SHP77 (cell line): Measurements from ENCODE around the gene GNAI2.
"Not testable (repeated sequence)": the region's sequence is repeated elsewhere in the genome, so short reads cannot be mapped to it uniquely, and the experiment has no call there.

Experiments used
- DNase-seq, 2 experiments: peaks; one replicate each; lab custom pipeline; 2025; lab: John Stamatoyannopoulos, UW

Gene GNAI2

GRCh38 chr3:50204804-50205412 lies 31.1 kb upstream of the GNAI2 start, which contains the start of gene SLC38A3:
Gene SLC38A3, plus strand, starts transcription at chr3:50205271. Its CDS starts 8,929 bp downstream, at chr3:50214200.
- peak; percentile 6 to 33 for DNase-seq

- peak in 1 of 2 experiments; percentile 17 for DNase-seq
Measured at GRCh38 chr3:50205413-50206276, 30.4 kb upstream of the GNAI2 start.

- no peak for DNase-seq
Measured at GRCh38 chr3:50207359-50208042, 28.5 kb upstream of the GNAI2 start.

- DNase-seq = no peak
Measured at GRCh38 chr3:50208677-50209344, 27.2 kb upstream of the GNAI2 start.

DNA sequence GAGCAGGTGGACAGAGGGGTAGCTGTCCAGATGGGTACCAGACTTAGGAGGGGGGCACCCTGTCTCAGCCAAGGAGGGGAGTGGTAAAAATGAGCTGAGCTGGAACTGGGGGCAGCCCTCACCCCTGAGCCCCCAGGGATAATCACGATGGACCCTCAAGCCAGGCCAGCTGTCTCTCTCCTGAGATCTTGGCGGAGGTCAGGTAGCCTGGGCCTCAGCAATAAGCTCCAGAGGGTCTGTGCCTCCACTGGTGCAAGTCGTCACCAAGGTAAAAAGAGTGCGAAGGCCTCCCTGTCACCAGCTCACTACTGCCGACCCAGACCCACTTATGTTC lies 25.9 kb upstream of the GNAI2 start:
- no peak for DNase-seq

- no peak for DNase-seq
Measured at GRCh38 chr3:50210510-50211367, 25.3 kb upstream of the GNAI2 start.

- not testable (repeated sequence) for DNase-seq
Measured at GRCh38 chr3:50211368-50211717, 24.7 kb upstream of the GNAI2 start.

DNA sequence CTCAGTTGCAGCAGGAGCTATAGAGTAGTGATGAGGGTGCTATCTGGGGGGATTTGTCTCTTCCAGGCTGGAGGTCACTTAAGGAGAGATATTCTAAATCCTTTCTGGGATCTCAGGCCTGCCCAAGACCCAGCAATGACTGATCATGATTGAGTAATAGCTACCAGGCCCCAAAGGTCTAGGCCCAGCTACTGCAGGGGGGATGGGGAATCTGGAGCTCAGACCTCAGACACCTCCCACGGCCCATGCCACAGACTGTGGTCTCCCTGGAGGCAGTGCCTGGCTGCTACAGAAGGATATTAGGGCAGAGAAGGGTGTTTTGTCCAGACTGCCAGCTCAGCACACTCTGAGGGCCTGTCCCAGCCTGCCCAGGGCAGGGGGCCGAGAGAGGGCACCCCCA lies 24.1 kb upstream of the GNAI2 start:
- DNase-seq = no peak

GRCh38 chr3:50212502-50212901 lies 23.5 kb upstream of the GNAI2 start:
- no peak for DNase-seq

DNA sequence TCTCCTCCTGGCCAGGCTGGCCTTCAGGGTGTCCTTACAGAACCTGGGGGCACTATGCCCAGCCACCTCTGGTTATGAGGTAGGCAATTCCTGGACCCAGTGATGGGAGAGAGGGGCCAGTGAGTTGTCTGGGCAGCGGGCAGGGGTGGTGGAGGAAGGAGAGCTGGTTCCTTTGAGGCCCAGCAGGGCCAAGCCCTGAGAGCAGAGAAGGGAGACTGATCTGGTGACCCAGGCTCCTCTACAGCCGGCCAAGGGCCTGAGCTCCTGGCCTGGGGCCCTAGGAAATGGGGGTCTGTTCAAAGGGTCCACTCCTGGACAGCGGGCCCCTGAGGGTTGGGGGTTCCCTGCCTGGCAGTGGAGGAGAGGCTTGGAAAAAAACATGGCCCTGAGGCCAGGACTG lies 23.0 kb upstream of the GNAI2 start:
- DNase-seq = no peak

- no peak for DNase-seq
Measured at GRCh38 chr3:50213373-50213772, 22.6 kb upstream of the GNAI2 start.

- DNase-seq = no peak
Measured at GRCh38 chr3:50214824-50215223, 21.2 kb upstream of the GNAI2 start.

- DNase-seq = no peak
Measured at GRCh38 chr3:50215529-50215928, 20.5 kb upstream of the GNAI2 start.

GRCh38 chr3:50217681-50218080 lies 18.3 kb upstream of the GNAI2 start:
- DNase-seq = no peak

GRCh38 chr3:50218448-50218847 lies 17.6 kb upstream of the GNAI2 start:
- no peak for DNase-seq

GRCh38 chr3:50219285-50219684 lies 16.7 kb upstream of the GNAI2 start:
- DNase-seq = no peak

GRCh38 chr3:50220109-50220508 lies 15.9 kb upstream of the GNAI2 start:
- no peak for DNase-seq

DNA sequence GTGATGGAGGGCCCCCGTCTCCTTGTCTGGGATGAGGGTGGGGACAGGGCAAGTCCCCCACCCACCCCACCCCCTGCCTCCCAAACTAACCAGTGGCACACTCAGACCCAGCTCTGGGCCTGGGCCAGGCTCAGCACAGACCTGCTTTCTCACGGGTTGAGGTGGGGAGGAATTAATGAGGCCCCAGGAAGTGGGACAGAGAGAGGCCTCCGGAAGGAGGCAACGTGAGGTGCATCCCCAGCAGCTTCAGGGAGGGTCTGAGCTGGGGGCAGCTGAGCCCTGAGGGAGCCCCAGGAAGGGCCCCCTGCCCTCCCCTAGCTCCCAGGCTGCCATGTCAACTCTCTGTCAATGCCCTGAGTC lies 15.0 kb upstream of the GNAI2 start:
- DNase-seq = no peak

GRCh38 chr3:50221411-50222168 lies 14.4 kb upstream of the GNAI2 start:
- DNase-seq = peak in 1 of 2 experiments; percentile 30

- no peak for DNase-seq
Measured at GRCh38 chr3:50222169-50222528, 13.9 kb upstream of the GNAI2 start.

- DNase-seq = no peak
Measured at GRCh38 chr3:50224639-50225038, 11.4 kb upstream of the GNAI2 start.
